Activated CD8-positive, alpha-beta T cell treated with anti-CD3 and anti-CD28 coated beads for 36 hours (primary cell): Measurements from ENCODE around the gene GAS2L1. TPM values are rescaled to one million over a fixed set of nuclear protein-coding genes. Genes with fewer than 3 reads are reported as not detected.

Experiments used
- ATAC-seq: fragments of 200-7000 bp; cut with Tn5 transposase; one replicate; pipeline ENCODE4 v1.10.0; 2021; ENCODE audit warnings: mild to moderate bottlenecking, moderate library complexity
- CTCF ChIA-PET: fragments of 350-600 bp; sonication (Branson Sonifier 250); formaldehyde crosslinking; loops from one replicate; lab custom pipeline; 2021; ENCODE audit warnings: antibody characterized with exemption; lab: Charles Lee
- POLR2A ChIA-PET: fragments of 350-600 bp; sonication (Branson Sonifier 250); formaldehyde crosslinking; loops from one replicate; lab custom pipeline; 2021; ENCODE audit warnings: antibody characterized with exemption; lab: Charles Lee
- DNase-seq: peaks from one replicate; pipeline ENCODE4 v3.0.0-alpha.2; 2020
- H3K27ac Mint-ChIP-seq: one replicate; pipeline ENCODE4 v1.8.0; 2021; ENCODE audit warnings: mild to moderate bottlenecking, mixed read lengths
- H3K27me3 Mint-ChIP-seq: one replicate; pipeline ENCODE4 v1.8.0; 2021; ENCODE audit warnings: mixed read lengths
- H3K36me3 Mint-ChIP-seq: one replicate; pipeline ENCODE4 v1.8.0; 2021; ENCODE audit warnings: low read depth, mixed read lengths
- H3K4me1 Mint-ChIP-seq: one replicate; pipeline ENCODE4 v1.8.0; 2021; ENCODE audit warnings: low read depth, mixed read lengths
- H3K4me3 Mint-ChIP-seq: one replicate; pipeline ENCODE4 v1.8.0; 2021; ENCODE audit warnings: mild to moderate bottlenecking, moderate library complexity, mixed read lengths
- H3K9me3 Mint-ChIP-seq: one replicate; pipeline ENCODE4 v1.8.0; 2021; ENCODE audit warnings: mixed read lengths
- intact Hi-C: fragments of 100-400 bp; cut with micrococcal nuclease; formaldehyde crosslinking; loops from one replicate; pipeline ENCODE4 v1.10.0; 2022
- total RNA-seq, 2 experiments: library from RNA; stranded (reverse); gene quantifications; one replicate each; pipeline ENCODE4 v1.2.3, GENCODE V29; 2021
- TF ChIP-seq, protein P1 (sequence below): fragments of 200-600 bp; IDR thresholded peaks from one replicate; pipeline ENCODE4 v1.8.0; 2022; ENCODE audit warnings: antibody characterized with exemption, mild to moderate bottlenecking

GAS2L1 gene
- 1 to 10 TPM in 1 of 2 experiments, under 1 TPM in 1; 0.36 to 1.1 TPM for total RNA-seq

DNA sequence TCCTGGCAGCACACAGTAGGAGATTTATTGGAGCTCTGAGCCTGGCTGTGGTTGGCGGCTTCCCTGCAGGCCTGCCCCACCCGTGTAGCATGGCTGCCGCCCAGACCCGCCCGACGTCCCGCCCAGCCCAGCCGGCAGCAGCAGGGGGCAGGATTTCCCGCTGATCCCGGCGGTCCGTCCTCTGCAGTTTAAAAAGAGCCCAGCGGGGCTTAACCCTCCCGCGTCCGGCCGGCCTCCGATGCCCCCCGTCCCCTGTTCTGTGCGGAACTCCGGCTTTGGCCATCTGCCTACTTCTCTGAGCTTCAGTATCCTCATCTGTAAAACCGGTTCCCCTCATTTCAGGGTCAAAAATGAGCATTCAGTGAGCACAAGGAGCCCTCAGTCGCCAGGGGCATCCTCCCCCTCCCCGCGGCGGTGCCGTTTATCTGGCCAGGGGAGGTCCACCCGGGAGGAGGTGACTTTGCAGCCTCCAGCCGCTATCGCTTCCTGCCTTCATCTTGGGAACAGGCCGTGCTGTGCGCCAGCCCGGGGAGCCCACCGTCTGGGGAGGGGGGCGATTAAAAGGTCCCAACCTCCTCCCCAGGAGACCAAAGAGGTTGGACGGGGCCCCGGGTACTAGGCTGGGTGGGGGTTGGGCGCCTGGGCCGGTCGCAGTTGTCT is at the start of gene GAS2L1:
TSS of gene GAS2L1 (plus strand) at position 476 of the 660 bp plus-strand sequence. CDS start 1,456 bp downstream, outside the sequence.
- Mint-ChIP-seq H3K27ac (no peak within 1 kb of the TSS), H3K4me3 (peak within 1 kb of the TSS; percentile 65), H3K36me3 (no peaks in the 10 kb centered on the region), H3K9me3 (no peaks in the 10 kb centered on the region), H3K4me1 (peaks cover 29% of the 10 kb centered on the region), H3K27me3 (peaks cover 25% of the 10 kb centered on the region)
- ATAC-seq (peak; percentile 63), DNase-seq (peak; percentile 64)
- ChIA-PET POLR2A (interaction anchor here (0.6 to 2.2 kb wide), 5 partner anchors 9 to 36 kb away, joined by 3 to 7 read pairs (median 3); no protein-coding TSS in a partner anchor), CTCF (interaction anchor here (0.6 to 1.6 kb wide), 6 partner anchors 11 to 27 kb away, joined by 3 to 6 read pairs (median 4); no protein-coding TSS in a partner anchor)
- TF ChIP-seq, protein P1, sequence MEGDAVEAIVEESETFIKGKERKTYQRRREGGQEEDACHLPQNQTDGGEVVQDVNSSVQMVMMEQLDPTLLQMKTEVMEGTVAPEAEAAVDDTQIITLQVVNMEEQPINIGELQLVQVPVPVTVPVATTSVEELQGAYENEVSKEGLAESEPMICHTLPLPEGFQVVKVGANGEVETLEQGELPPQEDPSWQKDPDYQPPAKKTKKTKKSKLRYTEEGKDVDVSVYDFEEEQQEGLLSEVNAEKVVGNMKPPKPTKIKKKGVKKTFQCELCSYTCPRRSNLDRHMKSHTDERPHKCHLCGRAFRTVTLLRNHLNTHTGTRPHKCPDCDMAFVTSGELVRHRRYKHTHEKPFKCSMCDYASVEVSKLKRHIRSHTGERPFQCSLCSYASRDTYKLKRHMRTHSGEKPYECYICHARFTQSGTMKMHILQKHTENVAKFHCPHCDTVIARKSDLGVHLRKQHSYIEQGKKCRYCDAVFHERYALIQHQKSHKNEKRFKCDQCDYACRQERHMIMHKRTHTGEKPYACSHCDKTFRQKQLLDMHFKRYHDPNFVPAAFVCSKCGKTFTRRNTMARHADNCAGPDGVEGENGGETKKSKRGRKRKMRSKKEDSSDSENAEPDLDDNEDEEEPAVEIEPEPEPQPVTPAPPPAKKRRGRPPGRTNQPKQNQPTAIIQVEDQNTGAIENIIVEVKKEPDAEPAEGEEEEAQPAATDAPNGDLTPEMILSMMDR = peak; percentile 60
- intact Hi-C loops = no loop called here

DNA sequence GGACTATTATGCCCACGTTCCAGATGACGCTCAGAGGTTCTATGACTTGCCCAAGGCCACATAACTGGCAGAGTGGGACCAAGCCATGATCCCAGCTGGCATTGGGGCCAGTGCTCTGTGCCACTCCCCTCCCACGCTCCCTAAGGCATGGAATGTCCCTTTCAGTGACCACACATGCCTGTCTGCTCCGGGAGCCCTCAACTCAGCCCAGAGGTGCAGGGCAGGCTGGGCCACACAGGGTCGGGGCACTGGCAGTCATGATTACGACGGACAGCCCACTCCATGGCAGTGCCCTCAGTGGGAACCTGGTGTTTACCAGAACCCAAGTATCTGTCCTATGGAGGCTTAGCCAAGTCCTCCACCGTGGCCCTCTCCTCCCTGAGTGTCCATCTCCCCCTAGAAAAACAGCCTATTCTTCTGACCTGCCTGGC is 48.7 kb upstream of the GAS2L1 start:
- intact Hi-C loops = no loop called here
- H3K4me1 Mint-ChIP-seq = peaks cover 2% of the 10 kb centered on the region
- H3K27ac Mint-ChIP-seq = no peak overlapping the region
- no peak for DNase-seq
- H3K36me3 Mint-ChIP-seq = no peaks in the 10 kb centered on the region
- TF ChIP-seq, protein P1 = no peak
- no peak for ATAC-seq
- POLR2A ChIA-PET = interaction anchor here (0.6 to 2.3 kb wide), 2 partner anchors 9 to 18 kb away, joined by 3 to 9 read pairs; partner anchors contain the start of gene RHBDD3
- no peaks in the 10 kb centered on the region for H3K27me3 Mint-ChIP-seq
- no peaks in the 10 kb centered on the region for H3K9me3 Mint-ChIP-seq
- CTCF ChIA-PET = interaction anchor here (0.9 to 2.1 kb wide), 2 partner anchors 9 to 12 kb away, joined by 3 to 11 read pairs; no protein-coding TSS in a partner anchor
- no peak overlapping the region for H3K4me3 Mint-ChIP-seq

DNA sequence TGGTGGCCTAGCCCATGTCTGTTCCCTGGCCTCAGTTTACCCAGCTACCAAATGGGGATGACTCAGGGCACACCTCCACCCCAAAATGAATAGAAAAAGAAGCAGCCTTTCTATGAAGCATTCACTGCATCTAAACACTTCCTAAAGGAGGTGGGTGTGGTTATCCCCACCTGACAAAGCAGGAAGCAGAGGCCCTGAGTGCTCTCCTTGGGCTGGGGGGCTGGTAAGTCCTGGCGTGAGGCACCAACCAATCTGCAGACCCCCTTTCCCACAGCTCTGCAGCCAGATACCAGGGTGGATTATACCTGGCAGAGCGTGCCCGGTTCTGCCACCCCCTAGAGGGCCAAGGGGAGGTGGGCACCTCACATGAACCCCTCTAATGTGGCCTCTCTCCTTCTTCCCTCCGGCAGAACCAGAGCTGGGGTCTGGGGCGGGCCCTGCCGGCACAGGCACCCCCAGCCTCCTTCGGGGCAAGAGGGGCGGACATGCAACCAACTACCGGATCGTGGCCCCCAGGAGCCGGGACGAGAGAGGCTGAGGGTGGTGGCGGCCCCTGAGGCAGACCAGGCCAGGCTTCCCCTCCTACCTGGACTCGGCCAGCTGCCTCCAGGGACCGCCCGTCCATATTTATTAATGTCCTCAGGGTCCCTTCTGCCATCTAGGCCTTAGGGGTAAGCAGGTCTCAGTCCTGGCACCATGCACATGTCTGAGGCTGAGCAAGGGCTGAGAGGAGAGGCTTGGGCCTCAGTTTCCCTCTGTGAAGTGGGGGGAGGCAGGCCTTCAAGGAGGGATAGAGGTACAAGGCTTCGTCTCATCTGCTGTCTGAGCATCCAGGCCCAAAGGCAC is 47.8 kb upstream of the GAS2L1 start:
- POLR2A ChIA-PET = interaction anchor here (2.3 kb wide), 1 partner anchor 8 kb away, joined by 9 read pairs; the partner anchor contains the start of gene RHBDD3
- intact Hi-C loops = no loop called here
- H3K4me3 Mint-ChIP-seq = no peak overlapping the region
- H3K4me1 Mint-ChIP-seq = peaks cover 2% of the 10 kb centered on the region
- no peaks in the 10 kb centered on the region for H3K36me3 Mint-ChIP-seq
- TF ChIP-seq, protein P1 = no peak
- H3K9me3 Mint-ChIP-seq = no peaks in the 10 kb centered on the region
- no peak overlapping the region for H3K27ac Mint-ChIP-seq
- no peak for DNase-seq
- H3K27me3 Mint-ChIP-seq = no peaks in the 10 kb centered on the region
- CTCF ChIA-PET = interaction anchor here (0.9 kb wide), 1 partner anchor 8 kb away, joined by 3 read pairs; no protein-coding TSS in a partner anchor
- no peak for ATAC-seq

DNA sequence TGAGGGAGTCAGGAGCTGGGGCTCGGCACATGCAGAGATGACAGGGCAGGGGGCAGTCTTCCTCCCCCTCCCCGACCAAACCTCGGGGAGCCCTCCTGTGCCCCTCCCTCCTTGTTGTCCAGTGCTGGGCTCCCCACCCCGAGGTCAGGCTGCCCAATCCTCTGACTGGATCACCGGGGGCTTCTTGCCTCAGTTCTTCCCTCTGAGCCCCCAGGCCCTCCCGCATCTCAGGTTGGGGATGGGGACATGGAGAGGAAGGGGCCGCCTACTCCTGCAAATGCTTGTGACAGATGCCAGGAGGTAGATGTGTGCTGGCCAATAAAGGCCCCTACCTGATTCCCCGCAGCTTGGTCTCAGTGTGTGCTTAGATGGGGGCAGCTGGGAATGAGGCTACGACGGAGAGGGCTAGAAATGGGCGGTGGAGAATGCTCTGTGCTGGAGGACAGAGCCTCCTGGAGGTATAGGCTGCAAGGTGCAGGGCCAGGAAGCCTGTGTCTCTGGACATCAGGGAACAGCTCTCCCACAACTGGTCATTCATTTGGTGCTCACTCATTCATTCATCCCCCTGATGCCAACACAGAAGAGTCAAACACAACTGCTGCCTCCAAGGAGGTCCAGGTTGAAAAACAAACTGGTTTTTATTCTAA is 47.1 kb upstream of the GAS2L1 start:
- ChIA-PET POLR2A (no interaction called here), CTCF (no interaction called here)
- Mint-ChIP-seq H3K27ac (no peak overlapping the region), H3K9me3 (no peaks in the 10 kb centered on the region), H3K4me3 (no peak overlapping the region), H3K36me3 (no peaks in the 10 kb centered on the region), H3K27me3 (no peaks in the 10 kb centered on the region), H3K4me1 (peaks cover under 1% of the 10 kb centered on the region)
- no peak for DNase-seq
- intact Hi-C loops = no loop called here
- TF ChIP-seq, protein P1 = no peak
- ATAC-seq = no peak
